Cardiac muscle cell (in vitro differentiated cells and primary cell): ENCODE measurements around the gene FIGN. TPM values are rescaled to one million over a fixed set of nuclear protein-coding genes. Genes with fewer than 3 reads are reported as not detected.

ENCODE experiments used
- DNase-seq, 2 donors: peaks; one replicate each; pipeline versions ENCODE4 v3.0.0 to v3.0.0-alpha.2; 2010 to 2017; ENCODE audit warnings: low read depth in 1 of 2, low spot score in 1 of 2
- H3K27ac ChIP-seq: fragments of 200-600 bp; sonication (generic); 2 replicates; pipeline ENCODE4 v1.5.1; 2016
- H3K27me3 ChIP-seq: fragments of 200-600 bp; sonication (generic); 2 replicates; pipeline ENCODE4 v1.6.0; 2016; ENCODE audit warnings: control low read depth
- H3K36me3 ChIP-seq: fragments of 200-600 bp; sonication (generic); 2 replicates; pipeline ENCODE4 v1.5.1; 2016; ENCODE audit warnings: control low read depth
- H3K4me1 ChIP-seq: fragments of 200-600 bp; sonication (generic); 2 replicates; pipeline ENCODE4 v1.8.1; 2017; ENCODE audit warnings: low read depth, mild to moderate bottlenecking, mixed run types
- H3K4me3 ChIP-seq: fragments of 200-600 bp; sonication (generic); 2 replicates; pipeline ENCODE4 v1.5.1; 2016; ENCODE audit warnings: mild to moderate bottlenecking
- H3K9me3 ChIP-seq: fragments of 200-600 bp; sonication (generic); 2 replicates; pipeline ENCODE4 v1.5.1; 2017; ENCODE audit warnings: low read depth, mild to moderate bottlenecking, control low read depth
- CTCF ChIP-seq: IDR thresholded peaks from 2 replicates; pipeline ENCODE4 v1.5.1; 2012; ENCODE audit warnings: low read depth, mild to moderate bottlenecking, low read length
- polyA plus RNA-seq: library from polyadenylated mRNA; unstranded; fragments of >200 nt; fragmentation: Nextera tagmentation; extraction: Ambion mirVana; gene quantifications from 2 replicates; pipeline ENCODE4 v1.2.1, GENCODE V29; 2016
- total RNA-seq: library from RNA; depleted of rRNA; stranded (reverse); fragments of >200 nt; gene quantifications from 2 replicates; pipeline ENCODE4 v1.2.3, GENCODE V29; 2016

Gene FIGN
- total and polyA plus RNA-seq, 2 experiments from 2014 or later, result 12.6 to 51.0 TPM

- no peaks in the 10 kb centered on the region for H3K9me3 ChIP-seq
- H3K36me3 ChIP-seq, result no peaks in the 10 kb centered on the region
- no peak overlapping the region for H3K4me3 ChIP-seq
- peaks cover 54% of the 10 kb centered on the region for H3K4me1 ChIP-seq
- peak in 1 of 2 donors; percentile 56 for DNase-seq
- H3K27ac ChIP-seq, result peak overlapping the region; percentile 95
- no peak for TF ChIP-seq CTCF
- H3K27me3 ChIP-seq, result no peaks in the 10 kb centered on the region
Measured at GRCh38 chr2:163657281-163657656, 78.5 kb downstream of the FIGN start.

DNA sequence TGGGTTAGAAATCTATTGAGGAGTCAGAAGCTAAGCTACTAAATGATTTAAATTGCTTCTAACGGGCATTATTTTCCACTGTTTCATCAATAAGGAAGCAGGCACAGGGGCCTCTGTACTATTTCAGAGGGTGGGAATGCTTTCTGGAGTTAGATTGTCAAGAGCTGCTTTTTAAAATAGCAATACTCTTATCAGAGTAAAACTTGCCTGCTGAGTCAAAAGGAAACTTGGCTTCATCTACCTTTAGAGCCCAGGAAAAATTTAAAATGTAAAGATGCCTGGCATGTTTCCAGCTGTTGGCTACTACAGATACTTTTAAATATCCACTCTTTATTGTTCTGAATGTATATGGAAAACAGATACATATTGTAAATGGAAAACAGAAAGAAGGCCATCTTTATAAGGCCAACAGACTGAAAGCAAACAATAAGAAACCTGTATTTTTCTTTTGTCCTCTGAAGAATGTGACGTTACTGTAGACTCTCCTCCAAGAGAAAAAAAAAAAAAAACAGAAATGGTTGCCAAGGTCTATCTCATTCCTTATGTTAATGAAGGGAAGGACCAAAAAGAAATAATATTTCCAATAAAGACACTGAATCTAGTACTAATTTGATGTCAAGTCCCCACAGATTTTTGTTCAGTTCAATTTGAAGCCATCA, 79.1 kb downstream of the FIGN start:
- Histone ChIP-seq H3K4me3 (no peak overlapping the region), H3K4me1 (peaks cover 57% of the 10 kb centered on the region), H3K27ac (peak overlapping the region; percentile 95), H3K9me3 (no peaks in the 10 kb centered on the region), H3K27me3 (no peaks in the 10 kb centered on the region), H3K36me3 (no peaks in the 10 kb centered on the region)
- TF ChIP-seq CTCF, result no peak
- DNase-seq, result peak; percentile 43 to 71

DNA sequence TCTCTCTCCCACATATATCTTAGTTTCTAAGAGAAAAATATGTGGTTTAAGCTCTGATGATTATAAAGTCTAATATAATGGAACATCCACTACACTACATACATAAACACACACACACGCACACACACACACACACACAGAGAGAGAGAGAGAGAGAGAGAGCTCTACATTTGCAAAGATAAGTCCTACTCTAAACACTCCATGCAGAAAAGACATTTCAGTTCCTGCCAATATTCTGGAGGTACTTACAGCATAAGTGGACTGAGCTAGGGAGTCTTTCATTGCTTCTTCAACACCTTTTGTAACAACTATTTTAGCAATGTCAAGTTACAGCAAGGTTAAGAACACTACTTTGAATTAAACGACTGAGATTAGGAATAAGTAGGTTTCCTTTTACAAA, 80.1 kb downstream of the FIGN start:
- H3K9me3 ChIP-seq, result no peaks in the 10 kb centered on the region
- H3K36me3 ChIP-seq, result no peaks in the 10 kb centered on the region
- peak; percentile 30 to 78 for DNase-seq
- H3K27ac ChIP-seq, result peak overlapping the region; percentile 95
- no peak overlapping the region for H3K4me3 ChIP-seq
- peaks cover 62% of the 10 kb centered on the region for H3K4me1 ChIP-seq
- TF ChIP-seq CTCF, result no peak
- no peaks in the 10 kb centered on the region for H3K27me3 ChIP-seq

DNA sequence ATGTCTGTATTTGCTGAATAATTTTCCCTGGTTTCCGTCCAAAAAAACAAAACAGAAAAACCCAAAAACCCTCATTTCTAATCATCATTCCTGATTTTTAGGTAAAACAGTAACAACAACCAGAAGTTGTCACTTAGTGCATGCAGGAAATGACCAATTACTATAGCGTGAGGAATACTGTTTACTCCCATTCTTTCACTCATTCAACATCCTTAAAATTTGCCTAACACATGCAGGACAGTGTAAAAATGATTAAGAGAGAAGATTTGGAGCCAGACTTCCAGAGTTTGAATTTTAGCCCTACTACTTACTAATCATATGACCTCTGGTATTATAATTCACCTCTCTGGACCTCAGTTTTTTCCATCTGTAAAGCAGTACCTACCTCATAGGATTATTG, 83.1 kb downstream of the FIGN start:
- TF ChIP-seq CTCF, result no peak
- no peak for DNase-seq
- H3K36me3 ChIP-seq, result no peaks in the 10 kb centered on the region
- H3K9me3 ChIP-seq, result no peaks in the 10 kb centered on the region
- no peak overlapping the region for H3K4me3 ChIP-seq
- no peaks in the 10 kb centered on the region for H3K27me3 ChIP-seq
- no peak overlapping the region for H3K27ac ChIP-seq
- H3K4me1 ChIP-seq, result peaks cover 64% of the 10 kb centered on the region

DNA sequence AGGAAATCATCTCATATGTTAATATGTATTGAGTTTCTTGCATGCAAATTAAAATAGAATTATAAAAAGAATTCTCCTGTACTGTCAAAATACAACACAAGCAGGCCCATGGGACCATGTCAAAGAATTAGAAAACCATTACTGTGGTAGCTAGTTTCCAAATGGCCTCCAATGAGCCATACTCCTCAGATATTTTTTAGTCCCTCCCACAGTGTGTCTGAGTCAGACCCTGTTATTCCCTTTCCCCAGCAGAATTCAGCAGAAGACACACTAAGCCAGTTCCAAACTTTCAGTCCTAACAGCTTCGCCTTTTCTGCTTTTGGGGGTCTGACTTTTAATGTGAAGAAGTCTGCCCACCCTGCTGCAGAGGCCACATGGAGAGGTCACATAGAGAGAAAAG, 86.7 kb downstream of the FIGN start:
- Histone ChIP-seq H3K27me3 (no peaks in the 10 kb centered on the region), H3K4me1 (peaks cover 55% of the 10 kb centered on the region), H3K36me3 (no peaks in the 10 kb centered on the region), H3K4me3 (no peak overlapping the region), H3K9me3 (no peaks in the 10 kb centered on the region), H3K27ac (peak overlapping the region; percentile 84)
- TF ChIP-seq CTCF, result no peak
- no peak for DNase-seq

- Histone ChIP-seq H3K4me1 (peaks cover 49% of the 10 kb centered on the region), H3K9me3 (no peaks in the 10 kb centered on the region), H3K4me3 (no peak overlapping the region), H3K36me3 (no peaks in the 10 kb centered on the region), H3K27ac (peak overlapping the region; percentile 84), H3K27me3 (no peaks in the 10 kb centered on the region)
- no peak for DNase-seq
- no peak for TF ChIP-seq CTCF
Measured at GRCh38 chr2:163647300-163647699, 88.5 kb downstream of the FIGN start.
